HG03066 (cell line): ENCODE data around the gene PRR15.

Experiments
- ATAC-seq: cut with Tn5 transposase; IDR thresholded peaks from one replicate; pipeline ENCODE4 v1.9.1; 2021; ENCODE audit warnings: low read depth; ENCODE audit not compliant: unreplicated experiment

PRR15 gene

DNA sequence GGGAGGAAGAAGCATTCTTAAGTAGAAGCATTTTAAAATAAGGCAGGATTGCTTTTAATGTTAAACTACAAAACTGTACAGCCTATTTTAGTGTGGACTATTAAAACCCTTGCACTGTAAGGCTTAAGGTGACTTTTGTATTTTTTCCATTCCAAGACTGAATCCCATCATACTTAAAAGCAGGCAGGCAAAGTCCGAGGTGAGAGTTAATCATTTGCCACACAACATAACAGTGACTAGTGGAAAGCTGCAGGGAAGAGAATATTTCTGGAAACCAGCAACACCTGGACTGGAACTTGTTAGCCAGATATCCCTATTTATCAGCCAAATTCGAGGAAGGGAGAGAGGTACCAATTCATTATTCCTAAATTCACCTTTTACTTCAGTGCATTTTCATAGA lies 3.5 kb downstream of the PRR15 start:
- no peak for ATAC-seq

DNA sequence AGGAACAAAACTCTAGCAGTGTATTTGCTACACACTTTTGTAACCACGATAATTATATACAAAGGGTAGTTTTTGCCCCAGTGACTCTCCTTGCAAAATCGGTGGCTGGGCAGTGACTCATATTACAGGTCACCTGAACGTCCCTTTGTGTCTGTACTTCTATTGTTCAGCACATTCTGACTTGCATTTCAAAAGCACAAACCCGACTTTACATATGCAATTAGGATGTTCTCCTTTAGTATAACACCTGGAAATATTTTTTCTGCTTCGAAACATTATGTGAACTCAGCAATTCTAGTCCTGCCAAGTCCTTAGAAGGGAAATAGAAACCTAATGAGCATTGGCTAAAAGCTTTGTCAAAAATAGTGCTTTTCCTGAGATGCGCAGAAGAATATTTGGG lies 6.0 kb downstream of the PRR15 start:
- no peak for ATAC-seq

DNA sequence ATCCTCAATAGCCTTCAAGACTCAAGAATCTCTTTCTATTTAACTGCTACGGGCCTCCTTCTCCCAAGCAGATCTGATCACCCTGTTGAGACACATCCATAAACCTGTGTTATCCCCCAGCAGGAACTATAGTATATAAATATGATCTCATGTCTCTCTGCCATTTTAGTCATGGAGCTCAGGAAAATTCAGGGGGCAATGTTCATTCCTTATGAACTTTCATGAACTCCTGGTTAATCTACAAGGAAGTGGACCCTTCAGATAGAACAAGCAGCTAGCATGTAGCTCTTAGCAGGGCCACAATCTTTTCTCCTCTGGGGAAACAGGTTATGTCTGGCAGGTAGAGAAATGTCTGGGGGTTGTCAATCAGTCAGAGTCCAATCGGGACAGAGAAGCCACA lies 8.9 kb downstream of the PRR15 start:
- no peak for ATAC-seq

DNA sequence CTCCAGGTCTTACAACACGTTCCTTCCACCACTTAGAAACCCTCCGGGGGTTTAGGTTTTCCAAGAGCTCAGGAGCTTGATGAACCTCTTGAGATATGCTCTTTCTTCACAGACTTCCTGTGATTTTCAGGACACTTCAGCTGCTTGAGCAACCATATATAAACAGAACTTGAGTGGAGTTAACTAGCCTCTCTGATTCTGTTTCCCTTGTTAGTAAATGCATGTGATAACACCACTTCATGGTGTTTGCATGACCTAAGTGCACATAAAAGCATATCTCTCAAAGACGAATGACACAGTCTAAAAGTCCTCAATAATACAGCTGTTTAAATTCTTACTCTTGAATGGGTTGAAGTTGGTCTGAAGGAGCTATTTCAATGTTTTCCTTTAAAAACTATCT lies 9.9 kb downstream of the PRR15 start:
- ATAC-seq = no peak

GRCh38 chr7:29574659-29575058 lies 11.0 kb downstream of the PRR15 start:
- no peak for ATAC-seq

DNA sequence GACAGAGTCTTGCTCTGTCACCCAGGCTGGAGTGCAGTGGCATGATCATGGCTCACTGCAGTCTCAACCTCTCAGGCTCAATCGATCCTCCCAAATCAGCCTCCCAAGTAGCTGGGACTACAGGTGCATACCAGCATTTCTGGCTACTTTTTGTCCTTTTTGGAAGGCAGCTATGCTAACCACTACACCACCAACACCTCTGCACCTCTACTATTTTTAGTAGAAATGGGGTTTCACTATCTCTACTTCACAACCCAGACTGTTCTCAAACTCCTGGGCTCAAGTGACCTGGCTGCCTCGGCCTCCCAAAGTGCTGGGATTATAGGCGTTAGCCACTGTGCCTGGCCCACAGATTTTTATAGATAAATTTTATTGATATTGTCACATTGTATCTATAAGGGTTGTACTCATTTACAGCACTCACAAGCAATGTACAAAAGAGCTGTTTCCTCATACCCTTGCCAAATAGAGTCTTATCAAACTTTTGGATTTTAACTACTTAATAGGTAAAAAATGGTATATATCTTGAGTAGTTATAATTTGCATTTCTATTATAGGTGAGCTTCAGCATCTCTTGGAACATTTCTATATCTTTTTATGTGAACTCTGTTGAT lies 23.7 kb downstream of the PRR15 start:
- no peak for ATAC-seq

- ATAC-seq = no peak
Measured at GRCh38 chr7:29588212-29588611, 24.6 kb downstream of the PRR15 start.

GRCh38 chr7:29588900-29589696 lies 25.5 kb downstream of the PRR15 start:
- peak; percentile 84 for ATAC-seq

DNA sequence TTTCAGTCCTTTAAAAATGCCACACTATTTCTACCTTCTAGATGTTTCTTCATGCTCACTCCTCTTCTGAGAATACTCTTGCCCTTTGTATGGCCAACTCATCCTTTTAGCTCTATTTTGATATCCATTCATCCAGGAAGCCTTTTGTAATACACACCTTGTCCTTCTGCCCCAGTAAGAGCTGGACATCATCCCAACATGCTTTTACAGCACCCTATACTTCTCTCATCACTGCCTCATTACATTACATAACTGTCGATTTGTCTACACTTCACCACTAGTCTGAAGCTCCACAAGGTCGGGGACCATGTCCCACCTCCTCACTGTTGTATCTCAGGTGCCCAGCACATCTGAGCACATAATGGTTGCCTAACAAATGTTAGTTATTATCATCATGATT lies 29.2 kb downstream of the PRR15 start:
- ATAC-seq = no peak

GRCh38 chr7:29593459-29593858 lies 29.8 kb downstream of the PRR15 start:
- ATAC-seq = no peak

GRCh38 chr7:29596593-29597178 lies 33.1 kb downstream of the PRR15 start:
- no peak for ATAC-seq

GRCh38 chr7:29597266-29597665 lies 33.6 kb downstream of the PRR15 start:
- ATAC-seq = no peak

GRCh38 chr7:29598137-29598536 lies 34.5 kb downstream of the PRR15 start:
- no peak for ATAC-seq

GRCh38 chr7:29598613-29599012 lies 35.0 kb downstream of the PRR15 start:
- ATAC-seq = no peak

DNA sequence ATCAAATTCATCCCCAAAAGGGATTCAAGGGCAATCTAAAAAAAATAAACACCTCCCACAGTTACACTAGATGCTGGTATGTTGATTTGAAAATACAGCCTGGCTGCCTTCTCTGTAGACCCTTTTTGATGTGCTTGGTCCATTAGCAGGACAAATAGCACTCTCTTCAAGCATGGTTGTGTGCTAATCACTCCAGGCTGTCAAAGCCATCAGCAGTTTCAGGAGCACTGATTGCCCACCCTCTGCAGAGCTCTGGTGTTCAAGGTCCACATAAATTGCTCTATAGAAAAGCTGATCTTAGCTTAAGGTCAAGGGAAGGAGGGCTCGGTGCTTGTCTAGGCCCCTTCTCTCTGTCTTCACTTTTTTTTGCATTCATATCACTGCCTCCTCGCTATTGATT lies 35.4 kb downstream of the PRR15 start:
- no peak for ATAC-seq

DNA sequence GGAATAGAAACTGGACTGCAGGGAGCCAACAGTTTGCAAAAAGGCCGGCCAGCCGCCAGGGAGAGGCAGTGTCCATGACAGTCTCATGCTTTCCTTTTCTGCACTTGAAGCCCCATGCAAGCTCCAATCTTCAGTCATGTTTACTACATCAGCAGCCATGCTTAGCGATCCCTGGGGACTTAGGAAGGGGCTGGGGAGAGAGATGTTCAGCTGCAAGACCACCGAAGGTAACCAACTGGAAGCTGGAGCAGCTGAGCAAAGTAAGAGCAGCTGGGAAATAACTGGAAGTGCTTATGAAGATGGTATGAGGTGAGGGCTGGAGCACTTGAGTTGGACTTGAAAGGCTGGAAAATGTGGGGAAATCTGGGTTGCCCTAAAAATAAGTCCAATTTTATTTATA lies 37.0 kb downstream of the PRR15 start:
- no peak for ATAC-seq

DNA sequence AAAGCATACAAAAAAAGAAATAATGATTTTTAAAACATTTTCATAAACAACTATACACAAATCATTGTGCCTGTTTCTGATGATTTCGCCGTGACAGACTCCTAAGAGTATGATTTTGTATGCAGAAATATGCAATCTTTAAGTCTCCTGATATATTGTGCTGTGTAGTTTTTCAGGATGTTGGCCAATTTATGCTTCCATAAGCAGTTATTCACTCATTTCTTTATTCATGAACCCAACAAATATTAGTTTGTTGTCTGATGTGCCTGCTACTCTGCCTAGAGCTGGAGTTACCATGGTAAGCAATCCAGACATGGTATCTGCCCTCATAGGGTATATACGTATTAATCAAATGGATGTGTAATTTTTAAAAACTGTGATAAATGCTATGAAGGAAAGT lies 40.4 kb downstream of the PRR15 start:
- no peak for ATAC-seq

GRCh38 chr7:29604702-29605101 lies 41.1 kb downstream of the PRR15 start:
- no peak for ATAC-seq

GRCh38 chr7:29605671-29606070 lies 42.0 kb downstream of the PRR15 start:
- ATAC-seq = no peak

- no peak for ATAC-seq
Measured at GRCh38 chr7:29606287-29606721, 42.7 kb downstream of the PRR15 start.

DNA sequence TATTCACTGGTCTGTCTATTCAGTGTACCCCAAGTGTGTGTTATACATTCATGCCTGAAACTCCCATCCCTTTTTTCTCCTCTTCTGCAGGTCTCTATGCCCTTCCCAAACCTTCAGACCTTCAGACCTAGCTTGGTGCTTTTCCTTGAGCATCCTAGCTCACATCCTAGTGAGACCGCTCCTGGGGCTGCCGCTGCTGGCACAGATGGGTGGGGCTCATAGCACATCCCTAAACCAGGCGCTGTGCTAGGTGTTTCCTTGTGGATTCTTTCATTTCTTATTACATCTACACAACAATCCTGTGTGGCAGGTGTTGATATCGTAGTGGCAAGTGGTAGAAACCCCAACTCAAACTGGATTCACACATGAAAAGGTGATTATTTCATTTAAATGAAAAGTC lies 43.2 kb downstream of the PRR15 start:
- ATAC-seq = no peak

GRCh38 chr7:29607259-29607658 lies 43.6 kb downstream of the PRR15 start:
- ATAC-seq = no peak
